Measurements from ENCODE around the gene ILDR2.

The ILDR2 gene

GRCh38 chr1:166969074-166969677, 6.2 kb downstream of the ILDR2 start:
- DNase-seq, result no peak

DNA sequence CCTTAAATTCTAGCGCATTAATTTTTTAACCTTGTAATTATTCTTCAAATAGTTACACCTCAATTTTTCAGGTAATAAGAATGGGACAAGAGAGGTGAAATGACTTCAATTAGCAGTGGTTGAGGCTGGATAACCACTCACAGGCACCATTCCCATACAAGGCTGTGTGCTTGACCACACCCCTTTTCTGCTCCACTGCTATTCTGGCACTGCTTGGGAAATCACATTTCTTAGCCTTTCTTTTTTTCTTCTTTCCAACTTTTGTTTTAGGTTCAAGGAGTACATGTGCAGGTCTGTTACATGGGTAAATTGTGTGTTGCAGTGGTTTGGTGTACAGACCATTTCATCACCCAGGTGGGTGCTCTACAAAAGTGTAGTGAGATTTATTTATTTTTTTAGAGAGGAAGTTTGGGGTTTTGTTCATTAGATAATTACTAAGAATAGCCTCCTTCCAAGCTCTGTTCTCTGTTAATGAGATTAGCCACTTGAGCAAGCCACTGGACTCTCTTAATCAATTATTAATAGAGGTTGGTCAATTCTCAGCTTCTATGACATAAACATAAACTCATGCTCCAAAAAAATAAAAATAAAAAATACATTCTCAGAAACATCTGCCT, 14.4 kb downstream of the ILDR2 start:
- no peak for DNase-seq

GRCh38 chr1:166956872-166957271, 18.5 kb downstream of the ILDR2 start:
- no peak for DNase-seq

DNA sequence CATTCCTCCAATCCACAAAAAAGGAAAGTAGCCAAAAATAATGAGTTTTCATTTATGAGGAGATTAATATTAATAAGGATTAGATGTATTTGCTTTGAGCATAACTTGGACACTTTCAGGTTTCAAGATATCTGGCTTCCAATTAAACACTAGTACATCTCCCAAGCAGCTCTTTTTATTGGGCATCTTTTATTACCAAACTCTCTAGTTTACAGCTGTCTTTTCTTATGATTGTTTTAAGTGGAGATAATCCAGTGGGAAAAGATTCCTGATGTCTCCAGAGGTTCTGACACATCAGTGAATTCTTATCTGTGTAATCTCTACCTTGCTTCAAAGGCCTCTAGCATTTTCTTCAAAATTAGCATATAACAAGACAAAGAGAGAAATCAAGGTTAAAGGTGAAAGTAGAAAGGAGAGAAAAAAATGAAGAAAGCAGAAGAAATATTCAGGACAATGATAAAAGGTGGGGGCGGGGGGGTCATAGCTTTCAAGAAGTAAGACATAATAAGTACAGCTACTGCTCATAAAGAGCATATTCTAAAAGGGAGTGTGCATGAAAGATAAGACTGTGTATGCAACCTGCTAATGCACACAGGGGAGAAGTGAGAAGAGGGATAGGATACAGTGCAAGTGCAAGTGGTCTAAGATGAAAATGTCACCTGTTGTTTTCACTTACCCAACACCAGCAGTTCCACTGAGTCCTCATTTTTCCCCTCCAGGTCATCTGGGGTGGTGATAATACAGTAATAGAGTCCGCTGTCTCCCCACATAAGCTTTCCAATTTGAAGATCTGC, 19.1 kb downstream of the ILDR2 start:
- DNase-seq, result no peak

GRCh38 chr1:166953491-166953890, 21.8 kb downstream of the ILDR2 start:
- no peak for DNase-seq

GRCh38 chr1:166952002-166952746, 23.2 kb downstream of the ILDR2 start:
- DNase-seq, result no peak

DNA sequence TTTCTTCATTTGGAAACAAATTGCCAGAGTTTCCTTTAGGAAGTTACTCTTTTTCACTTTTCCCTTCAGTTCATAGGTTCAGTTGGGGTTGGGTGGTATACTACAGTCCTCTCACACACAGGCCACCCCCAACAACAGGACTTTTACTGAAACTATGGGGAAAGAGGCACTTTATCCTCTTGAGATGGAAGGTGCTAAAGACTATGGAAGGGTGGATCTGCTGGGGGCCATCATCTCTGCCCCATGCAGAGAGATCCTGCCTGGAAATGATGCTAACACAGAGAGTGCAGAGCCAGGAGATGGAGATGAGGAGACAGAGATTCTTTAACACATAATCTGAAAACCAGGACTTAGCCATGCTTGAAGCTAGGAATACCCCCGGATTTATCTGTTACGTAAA, 24.3 kb downstream of the ILDR2 start:
- no peak for DNase-seq

- peak; percentile 34 for DNase-seq
Observed at GRCh38 chr1:166950156-166950555, 25.2 kb downstream of the ILDR2 start.

- DNase-seq, result no peak
Observed at GRCh38 chr1:166948856-166949350, 26.4 kb downstream of the ILDR2 start.

- DNase-seq, result peak; percentile 93
Observed at GRCh38 chr1:166947398-166948043, 27.8 kb downstream of the ILDR2 start.

DNA sequence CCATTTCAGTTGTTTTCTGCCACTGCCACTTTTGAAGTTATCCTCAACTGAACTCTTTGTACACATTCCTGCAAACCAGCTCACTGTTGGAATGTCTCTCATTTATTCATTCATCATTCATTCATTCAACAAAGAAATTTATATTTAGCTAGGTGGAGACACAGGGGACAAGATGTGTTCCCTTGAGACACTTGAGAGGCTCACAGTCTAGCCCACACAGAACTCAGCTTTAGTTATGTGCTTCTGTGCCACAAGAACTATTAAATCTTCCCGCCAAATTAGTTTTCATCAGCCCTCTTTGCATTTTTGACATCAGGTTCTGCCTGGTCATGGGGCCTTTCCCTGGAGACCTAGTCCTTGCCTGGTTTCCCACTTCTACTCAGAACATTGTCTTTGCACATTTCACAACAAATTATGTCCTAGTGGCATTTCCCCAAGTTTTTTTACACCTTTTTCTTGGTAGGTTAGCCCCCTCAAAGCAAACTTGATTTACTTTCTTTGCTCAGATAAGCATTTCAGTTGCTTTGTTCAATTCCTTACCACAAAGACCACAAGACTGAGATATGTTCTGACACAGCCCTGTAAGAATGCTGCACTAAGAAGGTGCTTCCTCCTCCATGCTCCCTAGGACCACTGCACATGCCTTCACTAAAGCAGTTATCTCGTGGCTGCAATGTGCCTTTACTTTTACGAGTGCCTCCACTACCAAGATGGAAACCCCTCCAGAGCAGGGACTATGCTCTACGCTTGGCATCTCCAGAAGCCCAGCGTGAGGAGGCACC, 31.0 kb downstream of the ILDR2 start:
- no peak for DNase-seq

DNA sequence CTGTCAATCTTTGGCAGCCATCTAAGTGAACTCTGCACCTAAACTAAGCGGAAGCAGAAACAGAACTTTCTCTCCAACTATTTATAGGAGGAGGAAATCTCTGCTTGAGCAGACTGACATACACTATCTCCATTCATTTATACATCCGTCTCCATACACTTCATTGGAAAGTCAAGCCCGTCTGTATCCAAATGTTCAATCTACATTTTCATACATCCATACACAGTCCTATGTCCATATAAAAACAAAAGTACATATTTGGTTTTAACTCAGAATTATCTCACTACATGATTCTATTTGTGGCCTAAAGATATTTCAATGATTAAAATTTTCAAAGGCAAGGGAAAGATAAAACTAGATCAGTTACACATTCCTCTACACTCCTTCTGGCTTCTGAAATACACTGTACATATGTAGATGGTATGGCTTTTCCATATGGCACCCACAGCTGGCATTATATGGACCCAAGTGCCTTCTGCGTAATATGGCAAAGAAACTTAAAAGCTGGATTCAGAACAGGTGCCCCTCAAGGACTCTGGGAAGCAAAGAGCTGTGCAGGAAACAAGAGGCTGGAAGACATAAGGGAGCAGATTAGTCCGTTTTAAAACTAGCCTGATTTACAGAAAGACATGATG, 35.5 kb downstream of the ILDR2 start:
- DNase-seq, result no peak

- no peak for DNase-seq
Observed at GRCh38 chr1:166937962-166938361, 37.4 kb downstream of the ILDR2 start.

DNA sequence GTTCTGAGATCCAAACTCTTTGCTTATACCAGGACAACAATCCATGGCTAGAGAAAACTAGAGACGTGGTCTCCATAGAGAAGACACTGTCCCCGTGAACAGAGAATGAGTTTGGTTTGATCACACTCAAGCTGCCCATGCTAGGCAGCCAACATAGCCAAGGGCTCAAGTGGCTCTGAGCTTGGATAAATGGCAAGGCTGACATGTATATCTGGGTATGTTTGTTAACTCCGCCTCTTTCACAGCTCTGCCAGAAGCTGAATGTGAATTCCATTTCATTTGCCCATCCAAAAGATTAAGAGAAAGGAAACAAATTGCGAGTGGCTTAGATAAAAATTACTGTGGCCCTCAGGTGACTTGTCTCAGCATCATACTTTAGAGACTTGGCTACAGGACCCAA, 38.0 kb downstream of the ILDR2 start:
- no peak for DNase-seq

DNA sequence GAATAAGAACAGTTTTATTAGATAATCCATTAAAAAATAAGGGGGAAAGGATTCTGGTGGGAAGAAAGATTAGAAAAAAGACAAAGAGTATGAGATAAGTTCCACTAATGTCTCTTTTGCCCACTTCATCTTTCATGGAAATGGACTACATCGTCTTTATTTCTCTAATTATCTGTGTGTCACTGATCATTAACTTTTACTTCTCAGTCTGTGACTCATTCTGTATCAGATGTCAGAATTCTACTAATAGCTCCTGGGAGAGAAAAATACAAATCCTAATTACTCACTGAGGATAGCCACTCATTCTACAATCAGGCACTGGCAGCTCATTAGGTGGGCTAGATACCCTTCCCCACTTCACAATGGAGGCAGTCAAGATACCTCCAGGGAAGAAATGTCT, 41.7 kb downstream of the ILDR2 start:
- no peak for DNase-seq

DNA sequence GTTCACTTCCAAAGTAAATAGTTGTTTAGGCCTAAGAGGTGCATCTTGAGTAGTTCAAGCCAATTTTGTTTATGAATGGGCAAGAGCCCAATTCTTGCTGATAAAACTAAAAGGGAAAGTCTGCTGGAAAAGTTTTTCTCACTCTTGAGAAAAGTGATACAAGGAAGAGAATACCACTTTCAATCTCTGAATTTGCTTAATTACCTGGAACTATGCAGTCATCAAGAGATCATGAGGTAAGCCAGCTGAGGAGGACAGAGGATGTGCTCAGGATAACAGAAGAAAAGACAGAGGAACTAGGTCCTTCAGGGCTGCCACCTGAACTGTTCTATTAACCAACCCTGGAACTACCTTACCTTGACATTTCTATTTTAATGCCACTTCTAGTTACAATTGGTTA, 42.2 kb downstream of the ILDR2 start:
- DNase-seq, result no peak

DNA sequence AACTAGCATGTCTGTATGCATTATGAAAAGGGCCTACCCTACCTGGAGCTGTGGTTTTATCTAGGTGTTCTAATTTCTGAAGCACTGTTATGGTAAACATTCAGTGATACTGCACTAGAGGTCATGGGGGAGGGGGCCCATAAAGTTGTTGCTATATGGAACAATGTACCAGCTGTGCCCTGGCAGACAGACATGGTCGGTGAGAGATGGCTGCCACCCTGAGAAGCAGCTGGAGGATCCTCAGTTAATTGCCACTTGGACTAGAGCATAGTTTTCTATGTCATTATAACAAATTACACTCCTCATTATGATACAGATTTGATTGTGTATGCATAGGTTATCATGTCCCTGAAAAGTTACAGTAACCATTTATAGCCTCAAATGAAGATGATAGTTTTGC, 45.4 kb downstream of the ILDR2 start:
- DNase-seq, result no peak

GRCh38 chr1:166927701-166928100, 47.6 kb downstream of the ILDR2 start:
- DNase-seq, result no peak

DNA sequence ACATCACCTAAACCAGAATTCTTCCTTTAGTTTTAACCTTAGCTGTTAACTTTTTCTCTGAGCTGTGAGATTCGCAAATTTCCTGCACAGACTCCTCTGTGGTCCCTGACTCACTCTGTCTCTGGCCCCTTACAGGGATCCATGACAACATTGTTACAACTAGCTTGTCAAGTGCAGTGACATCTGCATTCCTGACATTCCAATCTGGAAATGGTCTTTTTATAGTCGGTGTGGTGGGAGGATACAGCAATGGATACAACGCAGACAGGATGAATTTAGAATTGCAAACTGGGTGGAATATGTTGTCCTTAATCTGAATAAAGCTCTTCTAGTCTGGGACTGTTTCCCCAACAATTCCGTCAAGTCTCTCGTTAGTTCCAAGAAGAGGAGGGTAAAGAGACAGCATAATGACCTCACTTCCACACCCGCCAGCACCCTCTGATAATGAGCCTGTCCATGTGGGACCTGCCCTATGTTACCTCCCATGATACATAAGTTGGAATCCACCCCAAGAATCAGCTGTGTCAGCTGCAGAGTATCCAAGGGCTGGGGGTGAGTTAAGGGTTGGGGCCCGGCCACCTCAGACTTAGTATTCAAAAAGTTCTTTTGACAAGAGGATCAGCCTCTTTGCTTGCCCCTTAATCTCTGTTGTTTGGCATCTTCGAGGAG, 49.4 kb downstream of the ILDR2 start:
- no peak for DNase-seq

DNA sequence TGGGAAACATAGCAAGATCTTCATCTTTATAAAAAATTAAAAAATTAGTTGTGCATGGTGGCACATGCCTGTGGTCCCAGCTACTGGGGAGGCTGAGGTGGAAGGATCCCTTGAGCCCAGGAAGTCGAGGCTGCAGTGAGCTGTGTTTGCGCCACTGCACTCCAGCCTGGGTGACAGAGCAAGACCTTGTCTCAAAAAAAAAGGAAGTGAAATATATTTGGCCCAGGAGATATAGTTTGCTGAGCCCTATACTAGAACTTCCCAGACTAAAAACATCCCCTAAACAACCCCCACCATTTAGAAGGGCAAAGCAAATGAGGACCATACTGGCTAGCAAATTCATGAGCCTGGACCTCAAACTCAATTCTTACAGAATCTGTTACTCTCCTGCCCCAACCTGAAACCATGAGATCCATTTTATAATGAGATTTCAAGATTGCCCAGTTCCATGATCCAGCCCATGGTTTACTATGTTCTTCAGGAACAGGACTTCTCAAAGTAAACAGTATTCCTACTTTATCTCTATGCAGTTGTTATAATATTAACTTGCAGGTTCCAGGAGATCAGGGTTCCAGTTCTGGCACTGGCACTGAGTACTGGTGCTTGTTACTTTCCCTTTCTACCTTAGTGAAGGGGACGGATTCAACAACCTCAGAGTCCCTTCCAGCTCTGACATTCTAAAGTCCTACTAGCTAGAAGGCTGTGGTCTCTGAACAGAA, 50.4 kb downstream of the ILDR2 start:
- DNase-seq, result no peak

Data from midbrain (tissue), 1 donor.